ENCODE measurements around the gene OPN3.

DNA sequence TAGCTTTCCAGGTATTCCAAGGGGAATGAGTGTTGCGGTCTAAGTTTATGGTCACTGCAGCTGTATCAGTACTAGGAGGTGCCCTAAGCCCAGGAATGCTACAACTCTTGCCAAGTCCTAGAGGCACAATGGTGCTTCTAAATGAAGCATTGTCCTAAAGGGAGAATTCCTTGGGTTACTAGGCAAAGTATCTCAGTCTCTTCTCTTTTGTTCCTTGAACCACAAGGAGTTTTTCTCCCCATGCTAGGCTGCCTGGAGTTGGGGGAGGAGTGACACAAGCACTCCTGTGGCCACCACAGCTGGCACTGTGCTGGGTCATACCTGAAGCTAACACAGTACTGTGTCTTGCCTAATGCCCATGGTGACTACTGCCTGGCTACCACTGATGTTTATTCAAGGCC, 57.2 kb downstream of the OPN3 start:
- no peak for TF ChIP-seq CTCF (IDR thresholded peaks at IDR 0.05)
- no peak for TF ChIP-seq POLR2AphosphoS5 (IDR thresholded peaks at IDR 0.05)
- no peak for TF ChIP-seq EP300 (IDR thresholded peaks at IDR 0.05)
- TF ChIP-seq POLR2A (IDR thresholded peaks at IDR 0.05; ENCODE audit: low read depth), result no peak
